ENCODE measurements around the gene C11orf68.

Gene C11orf68

DNA sequence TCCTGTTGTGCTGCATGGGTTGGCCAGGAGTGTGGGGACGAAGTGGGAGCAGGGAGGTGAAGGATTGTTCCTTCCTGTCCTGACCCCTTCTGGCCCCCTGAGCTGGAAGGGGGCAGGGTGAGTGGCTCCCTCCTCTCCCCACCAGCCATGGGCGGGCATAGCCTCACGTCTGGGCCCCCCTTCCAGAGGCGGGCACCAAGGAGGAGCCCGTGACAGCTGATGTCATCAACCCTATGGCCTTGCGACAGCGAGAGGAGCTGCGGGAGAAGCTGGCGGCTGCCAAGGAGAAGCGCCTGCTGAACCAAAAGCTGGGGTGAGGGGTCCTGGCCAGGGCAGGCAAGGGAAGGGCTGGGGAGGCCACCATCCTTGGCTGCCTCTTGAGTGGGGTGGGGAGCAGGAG lies 46.0 kb upstream of the C11orf68 start:
- no peak for DNase-seq (ENCODE audit: low read depth in 1 of 2, low spot score in 1 of 2)
- Histone ChIP-seq H3K27ac (replicated peaks) (no peak overlapping the region), H3K27me3 (ENCODE audit: insufficient read depth, poor library complexity, severe bottlenecking) (no peaks in the 10 kb centered on the region), H3K4me3 (replicated peaks; ENCODE audit: insufficient read depth, low read length) (no peak overlapping the region)
- TF ChIP-seq SPI1 (IDR thresholded peaks at IDR 0.05; ENCODE audit: borderline replicate concordance, low read depth), result no peak
- TF ChIP-seq POLR2AphosphoS5 (IDR thresholded peaks at IDR 0.05; ENCODE audit: low read depth), result no peak
- TF ChIP-seq, protein P1, sequence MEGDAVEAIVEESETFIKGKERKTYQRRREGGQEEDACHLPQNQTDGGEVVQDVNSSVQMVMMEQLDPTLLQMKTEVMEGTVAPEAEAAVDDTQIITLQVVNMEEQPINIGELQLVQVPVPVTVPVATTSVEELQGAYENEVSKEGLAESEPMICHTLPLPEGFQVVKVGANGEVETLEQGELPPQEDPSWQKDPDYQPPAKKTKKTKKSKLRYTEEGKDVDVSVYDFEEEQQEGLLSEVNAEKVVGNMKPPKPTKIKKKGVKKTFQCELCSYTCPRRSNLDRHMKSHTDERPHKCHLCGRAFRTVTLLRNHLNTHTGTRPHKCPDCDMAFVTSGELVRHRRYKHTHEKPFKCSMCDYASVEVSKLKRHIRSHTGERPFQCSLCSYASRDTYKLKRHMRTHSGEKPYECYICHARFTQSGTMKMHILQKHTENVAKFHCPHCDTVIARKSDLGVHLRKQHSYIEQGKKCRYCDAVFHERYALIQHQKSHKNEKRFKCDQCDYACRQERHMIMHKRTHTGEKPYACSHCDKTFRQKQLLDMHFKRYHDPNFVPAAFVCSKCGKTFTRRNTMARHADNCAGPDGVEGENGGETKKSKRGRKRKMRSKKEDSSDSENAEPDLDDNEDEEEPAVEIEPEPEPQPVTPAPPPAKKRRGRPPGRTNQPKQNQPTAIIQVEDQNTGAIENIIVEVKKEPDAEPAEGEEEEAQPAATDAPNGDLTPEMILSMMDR (IDR thresholded peaks at IDR 0.05; ENCODE audit: insufficient read depth, low read length), result no peak
- no peak for TF ChIP-seq GABPA (IDR thresholded peaks at IDR 0.05; ENCODE audit: low read depth)
- TF ChIP-seq, protein P2, sequence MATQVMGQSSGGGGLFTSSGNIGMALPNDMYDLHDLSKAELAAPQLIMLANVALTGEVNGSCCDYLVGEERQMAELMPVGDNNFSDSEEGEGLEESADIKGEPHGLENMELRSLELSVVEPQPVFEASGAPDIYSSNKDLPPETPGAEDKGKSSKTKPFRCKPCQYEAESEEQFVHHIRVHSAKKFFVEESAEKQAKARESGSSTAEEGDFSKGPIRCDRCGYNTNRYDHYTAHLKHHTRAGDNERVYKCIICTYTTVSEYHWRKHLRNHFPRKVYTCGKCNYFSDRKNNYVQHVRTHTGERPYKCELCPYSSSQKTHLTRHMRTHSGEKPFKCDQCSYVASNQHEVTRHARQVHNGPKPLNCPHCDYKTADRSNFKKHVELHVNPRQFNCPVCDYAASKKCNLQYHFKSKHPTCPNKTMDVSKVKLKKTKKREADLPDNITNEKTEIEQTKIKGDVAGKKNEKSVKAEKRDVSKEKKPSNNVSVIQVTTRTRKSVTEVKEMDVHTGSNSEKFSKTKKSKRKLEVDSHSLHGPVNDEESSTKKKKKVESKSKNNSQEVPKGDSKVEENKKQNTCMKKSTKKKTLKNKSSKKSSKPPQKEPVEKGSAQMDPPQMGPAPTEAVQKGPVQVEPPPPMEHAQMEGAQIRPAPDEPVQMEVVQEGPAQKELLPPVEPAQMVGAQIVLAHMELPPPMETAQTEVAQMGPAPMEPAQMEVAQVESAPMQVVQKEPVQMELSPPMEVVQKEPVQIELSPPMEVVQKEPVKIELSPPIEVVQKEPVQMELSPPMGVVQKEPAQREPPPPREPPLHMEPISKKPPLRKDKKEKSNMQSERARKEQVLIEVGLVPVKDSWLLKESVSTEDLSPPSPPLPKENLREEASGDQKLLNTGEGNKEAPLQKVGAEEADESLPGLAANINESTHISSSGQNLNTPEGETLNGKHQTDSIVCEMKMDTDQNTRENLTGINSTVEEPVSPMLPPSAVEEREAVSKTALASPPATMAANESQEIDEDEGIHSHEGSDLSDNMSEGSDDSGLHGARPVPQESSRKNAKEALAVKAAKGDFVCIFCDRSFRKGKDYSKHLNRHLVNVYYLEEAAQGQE (IDR thresholded peaks at IDR 0.05; ENCODE audit: insufficient replicate concordance, low read depth), result no peak

DNA sequence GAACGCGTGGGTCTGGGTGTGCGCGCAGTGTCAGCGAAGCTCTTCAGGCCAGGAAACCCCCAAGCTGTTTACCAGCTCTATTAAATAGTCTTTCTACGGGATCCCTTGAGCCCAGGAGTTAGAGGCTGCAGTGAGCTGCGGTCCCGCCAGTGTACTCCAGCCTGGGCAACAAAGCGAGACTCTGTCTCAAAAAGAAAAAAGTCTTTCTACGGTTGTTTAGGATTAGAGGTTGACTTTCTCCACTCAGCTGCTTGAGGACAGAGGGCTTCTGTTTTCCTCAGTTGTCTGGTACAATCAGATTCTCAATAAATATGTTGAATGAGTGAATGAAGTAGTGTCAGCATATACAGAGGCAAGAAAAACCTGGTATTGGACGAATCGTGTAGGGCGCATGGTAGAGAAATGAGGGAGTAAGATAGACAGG lies 43.3 kb upstream of the C11orf68 start:
- Histone ChIP-seq H3K4me3 (replicated peaks; ENCODE audit: insufficient read depth, low read length) (peak overlapping the region; percentile 80), H3K27ac (replicated peaks) (peak overlapping the region; percentile 47), H3K27me3 (ENCODE audit: insufficient read depth, poor library complexity, severe bottlenecking) (no peaks in the 10 kb centered on the region)
- TF ChIP-seq, protein P1 (IDR thresholded peaks at IDR 0.05; ENCODE audit: insufficient read depth, low read length), result no peak
- TF ChIP-seq SPI1 (IDR thresholded peaks at IDR 0.05; ENCODE audit: borderline replicate concordance, low read depth) (no peak), GABPA (IDR thresholded peaks at IDR 0.05; ENCODE audit: low read depth) (no peak), POLR2AphosphoS5 (IDR thresholded peaks at IDR 0.05; ENCODE audit: low read depth) (no peak)
- TF ChIP-seq, protein P2 (IDR thresholded peaks at IDR 0.05; ENCODE audit: insufficient replicate concordance, low read depth), result no peak
- no peak for DNase-seq (ENCODE audit: low read depth in 1 of 2, low spot score in 1 of 2)

DNA sequence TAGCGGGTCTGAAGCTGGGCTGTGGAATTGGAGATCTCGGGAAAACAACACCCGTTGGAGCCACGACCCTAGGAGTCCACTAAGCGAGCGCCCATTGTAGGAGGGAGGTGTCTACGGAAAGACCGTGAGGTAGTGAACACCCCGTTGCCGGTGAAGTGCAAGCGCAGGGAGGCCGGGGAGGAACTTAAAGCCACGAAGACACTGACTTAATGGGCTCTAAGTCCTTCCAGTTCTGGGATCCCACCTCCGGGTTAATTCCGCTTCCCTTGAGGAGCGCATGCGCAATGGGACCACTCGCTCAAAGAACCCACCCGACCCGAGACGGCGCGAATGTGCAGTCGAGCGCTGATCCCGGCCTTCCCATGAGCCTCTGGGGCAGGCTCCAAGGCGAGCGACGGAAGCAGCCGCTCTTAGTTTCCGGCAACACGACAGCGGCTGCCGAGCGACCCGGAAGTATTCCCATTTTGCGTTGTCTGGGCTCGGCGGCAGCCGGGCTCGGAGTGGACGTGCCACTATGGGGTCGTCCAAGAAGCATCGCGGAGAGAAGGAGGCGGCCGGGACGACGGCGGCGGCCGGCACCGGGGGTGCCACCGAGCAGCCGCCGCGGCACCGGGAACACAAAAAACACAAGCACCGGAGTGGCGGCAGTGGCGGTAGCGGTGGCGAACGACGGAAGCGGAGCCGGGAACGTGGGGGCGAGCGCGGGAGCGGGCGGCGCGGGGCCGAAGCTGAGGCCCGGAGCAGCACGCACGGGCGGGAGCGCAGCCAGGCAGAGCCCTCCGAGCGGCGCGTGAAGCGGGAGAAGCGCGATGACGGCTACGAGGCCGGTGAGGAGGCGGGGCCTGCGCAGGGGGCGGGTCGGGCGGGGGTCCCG lies 42.6 kb upstream of the C11orf68 start, which contains the start of gene SART1:
Gene SART1 (plus strand): TSS at position 468 of the 874 bp plus-strand sequence. CDS start 47 bp downstream, at position 515.
- peak; percentile 95 to 98 for DNase-seq (ENCODE audit: low read depth in 1 of 2, low spot score in 1 of 2)
- TF ChIP-seq, protein P2 (IDR thresholded peaks at IDR 0.05; ENCODE audit: insufficient replicate concordance, low read depth), result peak; percentile 78
- TF ChIP-seq, protein P1 (IDR thresholded peaks at IDR 0.05; ENCODE audit: insufficient read depth, low read length), result no peak
- peak; percentile 60 for TF ChIP-seq POLR2AphosphoS5 (IDR thresholded peaks at IDR 0.05; ENCODE audit: low read depth)
- no peak for TF ChIP-seq SPI1 (IDR thresholded peaks at IDR 0.05; ENCODE audit: borderline replicate concordance, low read depth)
- peak; percentile 98 for TF ChIP-seq GABPA (IDR thresholded peaks at IDR 0.05; ENCODE audit: low read depth)

More for the DNA sequence above, 42.6 kb upstream of the C11orf68 start, which contains the start of gene SART1:
- peak within 1 kb of the TSS; percentile 80 for H3K4me3 ChIP-seq (replicated peaks; ENCODE audit: insufficient read depth, low read length)
- H3K27me3 ChIP-seq (ENCODE audit: insufficient read depth, poor library complexity, severe bottlenecking), result no peaks in the 10 kb centered on the region
- H3K27ac ChIP-seq (replicated peaks), result peak within 1 kb of the TSS; percentile 88

Data from HL-60 (cell line).